ENCODE measurements around the gene RIMOC1.

DNA sequence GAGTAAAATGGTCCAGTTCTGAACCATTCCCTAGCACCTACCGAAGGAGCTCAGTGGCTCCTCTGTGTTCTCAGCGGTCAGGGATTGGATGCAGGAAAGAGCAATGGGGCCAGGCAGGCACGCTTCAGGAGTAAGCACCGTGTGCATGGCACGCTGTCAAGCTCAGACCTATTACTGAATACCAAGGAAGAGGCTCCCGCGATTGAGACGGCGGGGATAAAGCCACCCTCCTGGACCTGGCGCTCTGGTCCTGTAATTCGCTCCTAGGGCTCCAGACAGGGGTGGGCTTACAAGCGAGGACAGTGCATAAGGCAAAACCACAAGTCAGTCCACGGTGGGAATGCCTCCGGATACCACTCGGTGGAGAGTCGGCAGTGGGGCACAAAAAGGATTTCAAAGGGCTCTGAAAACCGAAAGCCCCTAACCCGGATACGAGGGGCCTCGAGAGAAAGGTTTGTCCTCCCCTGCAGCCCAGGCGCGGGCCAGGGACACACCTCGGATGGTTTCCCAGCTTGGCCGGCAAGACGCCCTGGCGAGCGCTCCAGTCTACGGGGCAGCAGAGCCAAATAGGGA, 34.9 kb upstream of the RIMOC1 start:
- TF ChIP-seq, protein P1, sequence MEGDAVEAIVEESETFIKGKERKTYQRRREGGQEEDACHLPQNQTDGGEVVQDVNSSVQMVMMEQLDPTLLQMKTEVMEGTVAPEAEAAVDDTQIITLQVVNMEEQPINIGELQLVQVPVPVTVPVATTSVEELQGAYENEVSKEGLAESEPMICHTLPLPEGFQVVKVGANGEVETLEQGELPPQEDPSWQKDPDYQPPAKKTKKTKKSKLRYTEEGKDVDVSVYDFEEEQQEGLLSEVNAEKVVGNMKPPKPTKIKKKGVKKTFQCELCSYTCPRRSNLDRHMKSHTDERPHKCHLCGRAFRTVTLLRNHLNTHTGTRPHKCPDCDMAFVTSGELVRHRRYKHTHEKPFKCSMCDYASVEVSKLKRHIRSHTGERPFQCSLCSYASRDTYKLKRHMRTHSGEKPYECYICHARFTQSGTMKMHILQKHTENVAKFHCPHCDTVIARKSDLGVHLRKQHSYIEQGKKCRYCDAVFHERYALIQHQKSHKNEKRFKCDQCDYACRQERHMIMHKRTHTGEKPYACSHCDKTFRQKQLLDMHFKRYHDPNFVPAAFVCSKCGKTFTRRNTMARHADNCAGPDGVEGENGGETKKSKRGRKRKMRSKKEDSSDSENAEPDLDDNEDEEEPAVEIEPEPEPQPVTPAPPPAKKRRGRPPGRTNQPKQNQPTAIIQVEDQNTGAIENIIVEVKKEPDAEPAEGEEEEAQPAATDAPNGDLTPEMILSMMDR (IDR thresholded peaks at IDR 0.05), result no peak
- TF ChIP-seq POLR2A (IDR thresholded peaks at IDR 0.05), result no peak

All from body of pancreas (tissue), 4 donors.